Pulmonary artery endothelial cell (primary cell): ENCODE data around the gene COL10A1. TPM values are rescaled to one million over a fixed set of nuclear protein-coding genes. Genes with fewer than 3 reads are reported as not detected.
"Not testable (repeated sequence)": the region's sequence is repeated elsewhere in the genome, so short reads cannot be mapped to it uniquely, and the experiment has no call there.

ENCODE experiments used
- DNase-seq: peaks from one replicate; pipeline ENCODE4 v3.0.0-alpha.2; 2011; ENCODE audit warnings: low read depth, low spot score
- total RNA-seq: library from RNA; depleted of rRNA; stranded (reverse); fragments of >200 nt; gene quantifications from 2 replicates; pipeline ENCODE4 v1.2.3, GENCODE V29; 2014

COL10A1 gene
- total RNA-seq, 1 donor from 2014 or later, result not detected

- no peak for DNase-seq
Observed at GRCh38 chr6:116127771-116128493, 2.0 kb upstream of the COL10A1 start.

- DNase-seq, result no peak
Observed at GRCh38 chr6:116120430-116120829, 5.5 kb downstream of the COL10A1 start.

- no peak for DNase-seq
Observed at GRCh38 chr6:116118608-116119007, 7.3 kb downstream of the COL10A1 start.

DNA sequence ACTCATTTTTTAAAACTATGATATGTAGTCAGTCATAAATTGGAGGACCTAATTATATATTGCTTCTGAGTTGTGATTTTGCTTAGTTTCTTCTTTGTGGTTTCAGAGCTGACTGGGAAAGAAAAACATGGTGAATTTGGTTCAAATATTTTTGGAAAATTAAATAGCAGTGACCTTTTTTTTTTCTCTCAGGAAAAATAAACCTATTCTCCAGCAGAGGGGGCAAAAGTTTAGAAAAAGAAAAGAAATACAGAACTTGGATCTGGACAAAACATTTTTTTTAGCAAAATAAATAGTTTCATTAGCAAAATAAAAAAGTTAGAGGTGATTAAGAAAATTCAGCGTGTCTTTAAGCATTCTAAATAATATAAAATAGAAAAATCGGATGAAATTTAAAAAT lies 10.2 kb downstream of the COL10A1 start:
- no peak for DNase-seq

- DNase-seq, result no peak
Observed at GRCh38 chr6:116113386-116113785, 12.5 kb downstream of the COL10A1 start.

GRCh38 chr6:116111552-116112528 lies 14.1 kb downstream of the COL10A1 start:
- peak; percentile 11 for DNase-seq

DNA sequence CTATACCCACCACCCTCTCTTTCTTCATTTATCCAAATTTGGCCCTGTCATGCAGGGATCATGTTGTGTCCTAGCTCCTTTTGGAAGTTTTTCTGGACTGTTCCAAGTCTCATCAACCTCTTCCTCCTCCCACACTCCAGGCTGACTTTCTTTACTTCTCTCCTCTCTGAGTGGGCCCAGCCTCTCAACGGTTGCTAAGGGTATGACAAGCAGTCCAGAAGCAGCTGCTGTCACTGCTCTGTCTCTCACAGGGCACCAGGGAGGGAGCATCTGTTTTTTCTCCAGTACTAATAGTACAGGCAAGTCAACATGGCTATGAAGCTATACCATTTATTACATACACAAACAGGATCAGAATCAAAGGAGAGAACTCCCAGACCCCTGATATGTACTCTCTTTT lies 17.1 kb downstream of the COL10A1 start:
- DNase-seq, result no peak

- DNase-seq, result no peak
Observed at GRCh38 chr6:116106146-116106545, 19.8 kb downstream of the COL10A1 start.

GRCh38 chr6:116105247-116105646 lies 20.7 kb downstream of the COL10A1 start:
- DNase-seq, result no peak

GRCh38 chr6:116104636-116105035 lies 21.3 kb downstream of the COL10A1 start:
- DNase-seq, result no peak

DNA sequence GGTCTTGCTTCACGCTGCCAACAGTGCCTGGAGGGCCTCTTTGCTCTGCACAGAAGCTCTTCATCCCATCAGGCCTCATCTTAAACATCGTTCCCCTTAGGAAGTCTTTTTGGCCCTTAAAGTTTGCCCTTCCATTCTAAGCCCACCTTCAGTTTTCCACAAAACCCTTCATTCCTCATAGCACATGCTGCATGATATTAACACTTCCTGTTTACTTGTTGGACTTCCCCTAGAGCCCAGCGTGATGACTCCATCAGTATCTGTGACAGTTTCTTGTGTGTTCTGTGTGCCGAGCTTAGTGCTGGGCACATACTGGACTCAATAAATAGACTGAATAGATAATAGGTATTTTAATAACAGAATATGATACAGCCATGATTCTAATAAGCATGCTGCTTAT lies 23.1 kb downstream of the COL10A1 start:
- DNase-seq, result no peak

DNA sequence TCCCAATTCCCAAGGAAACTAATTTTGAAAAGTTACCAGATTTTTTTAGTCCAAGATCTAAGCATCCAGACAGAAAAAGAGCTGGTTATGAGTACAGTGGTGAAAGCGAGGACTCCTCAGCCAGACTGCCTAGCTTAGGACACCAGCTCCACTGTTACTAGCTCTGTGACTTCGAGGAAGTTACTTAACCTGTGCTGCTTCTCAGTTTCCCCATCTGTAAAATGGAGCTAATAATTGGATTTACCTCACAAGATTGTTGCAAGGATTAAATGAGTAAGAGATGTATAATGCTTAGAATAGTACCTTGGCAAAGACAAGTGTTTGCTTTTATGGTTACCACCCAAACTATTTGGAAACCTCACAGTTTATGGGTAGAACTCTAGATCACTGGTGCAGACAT lies 24.1 kb downstream of the COL10A1 start:
- DNase-seq, result no peak

DNA sequence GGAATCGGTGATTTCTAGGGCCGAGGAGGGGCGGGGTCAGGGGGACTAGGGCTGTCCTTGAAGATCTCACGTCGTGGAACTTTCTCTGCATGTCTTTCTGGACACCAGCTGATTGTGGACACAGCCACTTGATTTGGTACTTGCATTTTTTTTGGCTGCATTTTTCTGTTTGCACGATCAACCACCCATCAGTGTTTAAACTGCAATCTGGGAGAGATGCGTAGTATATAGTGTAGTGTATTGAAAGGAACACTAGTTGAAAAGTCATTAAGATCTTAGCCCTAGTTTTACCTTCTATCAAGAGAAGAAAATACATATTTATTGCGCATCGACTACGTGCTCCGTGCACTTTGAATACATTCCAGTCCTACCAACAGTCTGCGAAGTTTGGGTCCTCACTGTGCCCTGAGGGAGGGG lies 24.6 kb downstream of the COL10A1 start:
- DNase-seq, result no peak

GRCh38 chr6:116100419-116101301 lies 25.3 kb downstream of the COL10A1 start, which contains the start of gene NT5DC1:
Gene NT5DC1 (plus strand): TSS chr6:116100853. CDS start chr6:116100931, 78 bp downstream.
- DNase-seq, result peak; percentile 13

DNA sequence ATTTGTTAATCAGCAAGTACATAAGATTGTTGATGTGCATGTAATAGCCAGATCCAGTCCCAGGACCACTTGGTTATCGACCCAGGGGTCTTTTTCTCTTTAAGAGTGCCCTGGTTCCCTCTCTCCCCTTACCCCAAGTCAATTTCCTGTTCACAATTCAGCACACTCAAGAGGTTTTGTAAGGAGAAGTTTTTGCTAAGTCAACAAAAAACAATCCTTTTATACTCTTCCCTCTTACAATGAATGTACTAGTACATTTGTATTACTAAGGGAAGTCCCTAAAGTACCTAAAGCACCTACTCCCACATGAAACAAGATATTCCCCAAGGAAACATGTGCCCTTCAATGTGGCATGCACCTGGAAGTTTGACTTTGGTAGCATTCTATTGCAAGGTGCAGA lies 26.9 kb downstream of the COL10A1 start:
- DNase-seq, result no peak

DNA sequence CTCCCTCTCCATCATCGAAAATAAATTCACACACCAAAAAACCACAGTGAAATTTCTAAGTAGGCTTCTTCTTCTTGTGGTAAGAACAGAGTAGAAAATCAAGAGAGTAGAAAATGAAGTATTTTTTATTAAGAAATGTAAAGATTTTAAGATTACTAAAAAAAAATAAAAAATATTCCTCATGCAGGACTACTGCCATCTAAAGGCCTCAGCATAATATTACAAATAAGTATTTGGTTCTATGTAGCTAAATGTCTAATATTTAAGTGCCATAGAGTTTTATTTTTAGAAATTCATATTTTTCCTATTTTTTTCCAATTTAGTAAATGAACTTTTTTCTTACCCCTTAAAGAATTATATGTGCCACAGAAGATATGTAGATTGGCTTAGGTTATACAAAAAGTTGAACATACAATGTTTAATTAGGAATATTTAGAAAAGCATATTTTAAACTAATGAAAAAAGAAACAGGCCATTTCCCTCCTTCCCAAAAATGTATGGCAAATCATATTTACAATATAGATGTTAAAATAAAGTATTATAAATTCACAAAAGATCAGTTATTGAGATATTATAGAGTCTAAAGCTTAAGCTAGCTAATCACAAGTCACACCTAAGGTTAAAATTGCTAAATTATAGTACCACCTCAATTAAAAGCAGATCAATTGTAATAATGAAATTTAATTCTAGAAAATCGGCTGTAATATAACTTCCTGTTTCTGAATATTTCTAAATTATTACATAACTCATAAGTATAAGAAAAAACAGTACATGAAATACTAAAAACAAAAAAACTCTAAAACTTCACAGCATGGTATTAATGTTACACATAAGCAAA lies 28.7 kb downstream of the COL10A1 start:
- DNase-seq, result no peak

GRCh38 chr6:116096048-116096759 lies 29.7 kb downstream of the COL10A1 start:
- DNase-seq, result not testable (repeated sequence)

DNA sequence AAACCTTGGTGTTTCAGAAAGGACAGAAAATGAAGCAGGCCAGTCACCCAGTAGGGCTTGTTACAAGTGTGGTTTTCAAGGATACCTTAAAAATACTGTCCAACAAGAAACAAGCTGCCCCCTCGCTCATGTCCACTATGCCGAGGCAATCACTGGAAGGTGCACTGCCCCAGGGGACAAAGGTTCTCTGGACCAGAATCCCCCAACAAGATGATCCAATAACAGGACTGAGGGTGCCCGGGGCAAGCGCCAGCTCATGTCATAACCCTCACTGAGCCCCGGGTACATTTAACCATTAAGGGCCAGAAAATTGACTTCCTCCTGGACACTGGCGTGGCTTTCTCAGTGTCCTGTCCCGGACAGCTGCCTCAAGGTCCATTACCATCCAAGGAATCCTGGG lies 31.9 kb downstream of the COL10A1 start:
- no peak for DNase-seq

DNA sequence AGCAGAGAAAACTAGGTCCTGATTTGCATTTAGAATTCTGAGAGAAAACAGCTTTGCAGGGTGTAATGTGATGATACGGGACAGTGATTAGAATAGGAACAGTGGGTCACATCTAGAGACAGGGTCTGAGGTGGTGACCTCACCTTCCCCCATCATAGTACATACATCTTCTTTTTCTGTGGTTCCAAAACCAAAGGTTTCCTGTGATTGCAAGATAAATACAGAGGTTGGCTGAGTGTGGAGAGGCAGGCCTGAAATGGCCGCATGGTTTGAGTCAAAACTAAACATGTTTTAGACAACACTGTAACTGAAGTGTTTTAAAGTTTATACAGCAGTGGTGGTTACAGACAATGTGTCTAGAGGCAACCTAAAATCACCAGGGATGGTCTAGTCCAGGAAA lies 35.7 kb downstream of the COL10A1 start:
- DNase-seq, result no peak

DNA sequence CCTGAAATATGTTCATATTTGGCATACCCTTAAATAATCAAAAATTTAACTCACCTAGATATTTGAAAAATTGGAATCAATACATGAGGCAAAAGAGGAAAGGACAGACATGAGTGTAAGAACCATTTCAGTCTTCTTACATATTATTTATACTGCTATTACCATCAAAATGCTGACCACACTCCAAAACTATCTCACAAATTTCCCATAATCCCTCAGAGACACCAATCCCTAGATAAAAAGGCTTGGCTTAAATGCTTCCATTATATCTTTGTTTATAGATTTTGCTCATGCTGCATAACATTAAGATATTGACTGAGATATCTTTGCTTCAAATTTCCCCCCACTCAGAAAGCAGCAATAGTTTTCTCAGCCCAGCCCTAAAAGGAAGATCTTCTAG lies 37.0 kb downstream of the COL10A1 start:
- DNase-seq, result no peak
